Mononuclear cell (primary cell): ENCODE measurements around the gene LRFN4. TPM values are rescaled to one million over a fixed set of nuclear protein-coding genes. Genes with fewer than 3 reads are reported as not detected.
A peak's percentile ranks its signal among the peaks of the same experiment; 100 is the strongest.

Experiments
- H3K27me3 ChIP-seq: 2 replicates; pipeline ENCODE4 v1.6.0; 2011; ENCODE audit warnings: low read length, control low read depth; ENCODE audit not compliant: insufficient read depth
- H3K4me1 ChIP-seq: 2 replicates; pipeline ENCODE4 v1.5.1; 2011; ENCODE audit warnings: mild to moderate bottlenecking, low read length, control low read depth; ENCODE audit not compliant: insufficient read depth
- H3K4me3 ChIP-seq: 2 replicates; pipeline ENCODE4 v1.5.1; 2011; ENCODE audit warnings: mild to moderate bottlenecking, low read length, moderate library complexity
- H3K9me3 ChIP-seq: 2 replicates; pipeline ENCODE4 v1.5.1; 2011; ENCODE audit warnings: low read depth, mild to moderate bottlenecking, control low read depth, low read length
- total RNA-seq: library from RNA; depleted of rRNA; stranded (reverse); fragments of >200 nt; gene quantifications from one replicate; pipeline ENCODE4 v1.2.3, GENCODE V29; 2012

LRFN4 gene
- total RNA-seq, 1 donor, result 2.1 TPM

- no peaks in the 10 kb centered on the region for H3K27me3 ChIP-seq
- peaks cover 7% of the 10 kb centered on the region for H3K4me1 ChIP-seq
- H3K4me3 ChIP-seq, result no peak overlapping the region
- H3K9me3 ChIP-seq, result no peaks in the 10 kb centered on the region
These were observed 5.6 kb upstream of the LRFN4 start for GRCh38 chr11:66851239-66851596.

GRCh38 chr11:66851698-66852465, 5.0 kb upstream of the LRFN4 start:
- peaks cover 7% of the 10 kb centered on the region for H3K4me1 ChIP-seq
- H3K27me3 ChIP-seq, result no peaks in the 10 kb centered on the region
- H3K4me3 ChIP-seq, result no peak overlapping the region

GRCh38 chr11:66852466-66853241, 4.2 kb upstream of the LRFN4 start:
- Histone ChIP-seq H3K27me3 (no peaks in the 10 kb centered on the region), H3K4me3 (no peak overlapping the region), H3K4me1 (peaks cover 10% of the 10 kb centered on the region), H3K9me3 (no peaks in the 10 kb centered on the region)

More at GRCh38 chr11:66851698-66852465, 5.0 kb upstream of the LRFN4 start:
- H3K9me3 ChIP-seq, result no peaks in the 10 kb centered on the region

- no peak overlapping the region for H3K4me3 ChIP-seq
- no peaks in the 10 kb centered on the region for H3K27me3 ChIP-seq
- H3K9me3 ChIP-seq, result no peaks in the 10 kb centered on the region
- peaks cover 10% of the 10 kb centered on the region for H3K4me1 ChIP-seq
These were observed 3.3 kb upstream of the LRFN4 start for GRCh38 chr11:66853242-66854229.

GRCh38 chr11:66854231-66854661, 2.6 kb upstream of the LRFN4 start:
- H3K27me3 ChIP-seq, result no peaks in the 10 kb centered on the region
- H3K4me1 ChIP-seq, result peaks cover 10% of the 10 kb centered on the region
- no peak overlapping the region for H3K4me3 ChIP-seq

DNA sequence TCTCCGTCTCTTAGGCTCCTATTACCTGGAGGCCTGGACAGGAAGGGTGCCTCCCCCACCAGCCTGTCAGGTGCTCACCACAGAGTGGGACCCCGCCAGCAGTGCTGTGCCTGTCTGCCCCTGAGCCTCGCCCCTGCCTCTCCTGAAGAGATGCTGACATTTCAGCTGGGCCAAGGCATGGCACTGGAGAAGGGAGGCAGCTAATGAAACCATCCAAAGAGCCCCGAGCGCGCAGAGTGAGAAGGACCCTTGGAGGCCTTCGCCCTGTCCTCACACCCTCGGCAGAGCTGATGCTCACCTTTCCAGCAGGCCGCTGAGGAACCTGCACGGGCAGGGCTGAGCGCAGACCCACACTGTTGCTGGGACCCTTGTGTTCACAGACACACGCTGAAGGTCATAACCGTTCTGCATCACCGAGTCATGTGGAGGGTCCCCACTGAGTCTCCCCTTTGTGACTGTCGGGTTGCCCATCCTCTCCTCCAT, 2.1 kb upstream of the LRFN4 start:
- Histone ChIP-seq H3K27me3 (no peaks in the 10 kb centered on the region), H3K9me3 (no peaks in the 10 kb centered on the region), H3K4me3 (no peak overlapping the region), H3K4me1 (peaks cover 10% of the 10 kb centered on the region)

More at GRCh38 chr11:66854231-66854661, 2.6 kb upstream of the LRFN4 start:
- H3K9me3 ChIP-seq, result no peaks in the 10 kb centered on the region

DNA sequence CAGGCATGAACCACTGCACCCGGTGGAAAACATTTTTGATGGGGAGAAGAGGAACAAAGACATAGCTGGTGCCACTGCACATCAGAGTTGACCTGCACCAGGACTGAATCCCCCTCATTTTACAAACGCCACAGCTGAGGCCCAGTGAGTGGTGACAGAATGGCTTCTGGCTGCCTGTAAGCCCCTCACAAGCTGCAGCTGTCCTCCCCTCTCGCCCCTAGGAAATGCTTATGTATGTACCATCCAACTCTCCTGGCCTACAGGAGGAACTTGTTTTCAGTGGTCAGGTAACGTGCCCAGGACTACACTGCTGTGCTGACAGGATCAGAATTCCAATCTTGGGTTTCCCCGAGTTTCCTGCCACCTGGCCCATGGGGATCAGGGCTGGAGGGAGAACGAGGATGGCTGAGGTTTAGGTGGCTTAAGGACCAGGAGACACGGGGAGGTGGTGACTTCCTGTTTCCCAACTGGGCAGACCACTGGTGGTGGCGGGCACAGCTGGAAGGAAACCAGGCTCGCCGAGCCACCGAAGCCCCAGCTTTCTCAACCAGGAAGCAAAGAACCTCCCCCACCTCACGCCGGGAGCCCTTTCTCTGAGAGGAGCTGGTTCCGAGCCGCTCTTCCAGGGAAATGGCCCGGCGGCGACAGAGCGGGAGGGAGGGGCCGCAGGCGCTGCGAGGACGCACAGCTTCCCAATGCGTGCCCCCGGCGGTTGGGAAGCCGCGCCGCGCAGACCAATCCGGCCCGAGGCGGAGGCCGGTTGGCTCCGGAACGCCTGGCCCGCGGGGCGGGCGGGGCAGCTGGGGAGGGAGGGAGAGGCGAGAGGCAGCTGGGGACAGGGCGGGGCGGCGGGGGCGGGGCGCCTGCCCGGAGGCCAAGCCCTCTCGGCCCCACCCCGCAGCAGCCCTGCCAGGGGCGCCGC, 1.0 kb upstream of the LRFN4 start:
- H3K4me1 ChIP-seq, result peaks cover 10% of the 10 kb centered on the region
- H3K4me3 ChIP-seq, result peak overlapping the region; percentile 52
- H3K27me3 ChIP-seq, result no peaks in the 10 kb centered on the region
- no peaks in the 10 kb centered on the region for H3K9me3 ChIP-seq

- Histone ChIP-seq H3K9me3 (no peaks in the 10 kb centered on the region), H3K27me3 (no peaks in the 10 kb centered on the region), H3K4me3 (no peak overlapping the region), H3K4me1 (peaks cover 10% of the 10 kb centered on the region)
These were observed 516 bp downstream of the LRFN4 start for GRCh38 chr11:66857234-66857926.

- Histone ChIP-seq H3K9me3 (no peaks in the 10 kb centered on the region), H3K27me3 (no peaks in the 10 kb centered on the region), H3K4me3 (no peak overlapping the region), H3K4me1 (peaks cover 10% of the 10 kb centered on the region)
These were observed 992 bp downstream of the LRFN4 start for GRCh38 chr11:66857927-66858185.

DNA sequence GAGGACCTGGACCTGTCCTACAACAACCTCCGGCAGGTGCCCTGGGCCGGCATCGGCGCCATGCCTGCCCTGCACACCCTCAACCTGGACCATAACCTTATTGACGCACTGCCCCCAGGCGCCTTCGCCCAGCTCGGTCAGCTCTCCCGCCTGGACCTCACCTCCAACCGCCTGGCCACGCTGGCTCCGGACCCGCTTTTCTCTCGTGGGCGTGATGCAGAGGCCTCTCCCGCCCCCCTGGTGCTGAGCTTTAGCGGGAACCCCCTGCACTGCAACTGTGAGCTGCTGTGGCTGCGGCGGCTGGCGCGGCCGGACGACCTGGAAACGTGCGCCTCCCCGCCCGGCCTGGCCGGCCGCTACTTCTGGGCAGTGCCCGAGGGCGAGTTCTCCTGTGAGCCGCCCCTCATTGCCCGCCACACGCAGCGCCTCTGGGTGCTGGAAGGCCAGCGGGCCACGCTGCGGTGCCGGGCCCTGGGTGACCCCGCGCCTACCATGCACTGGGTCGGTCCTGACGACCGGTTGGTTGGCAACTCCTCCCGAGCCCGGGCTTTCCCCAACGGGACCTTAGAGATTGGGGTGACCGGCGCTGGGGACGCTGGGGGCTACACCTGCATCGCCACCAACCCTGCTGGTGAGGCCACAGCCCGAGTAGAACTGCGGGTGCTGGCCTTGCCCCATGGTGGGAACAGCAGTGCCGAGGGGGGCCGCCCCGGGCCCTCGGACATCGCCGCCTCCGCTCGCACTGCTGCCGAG, 1.5 kb downstream of the LRFN4 start:
- Histone ChIP-seq H3K4me3 (no peak overlapping the region), H3K9me3 (no peaks in the 10 kb centered on the region), H3K27me3 (no peaks in the 10 kb centered on the region), H3K4me1 (peaks cover 10% of the 10 kb centered on the region)

- Histone ChIP-seq H3K4me1 (peaks cover 10% of the 10 kb centered on the region), H3K4me3 (no peak overlapping the region), H3K9me3 (no peaks in the 10 kb centered on the region), H3K27me3 (no peaks in the 10 kb centered on the region)
These were observed 2.2 kb downstream of the LRFN4 start for GRCh38 chr11:66858939-66859685.

GRCh38 chr11:66859686-66860448, 3.0 kb downstream of the LRFN4 start:
- Histone ChIP-seq H3K9me3 (no peaks in the 10 kb centered on the region), H3K27me3 (no peaks in the 10 kb centered on the region), H3K4me3 (no peak overlapping the region), H3K4me1 (peaks cover 10% of the 10 kb centered on the region)
